Vagina (tissue), 2 donors: ENCODE data around the gene TPM4.

Source experiments
- POLR2A ChIP-seq, 2 donors: fragments of 450-650 bp; IDR thresholded peaks; one replicate each; pipeline ENCODE4 v1.6.1; 2017; ENCODE audit warnings: antibody characterized with exemption in 2 of 2, mild to moderate bottlenecking in 2 of 2, moderate library complexity in 2 of 2
- POLR2AphosphoS5 ChIP-seq, 2 donors: sonication (generic); formaldehyde crosslinking; IDR thresholded peaks; one replicate each; pipeline ENCODE4 v1.9.0; 2017; ENCODE audit warnings: antibody characterized with exemption in 2 of 2, mild to moderate bottlenecking in 2 of 2, low read depth in 1 of 2; ENCODE audit not compliant: insufficient read depth in 1 of 2
- TF ChIP-seq, protein P1 (sequence below), 3 experiments: fragments of 450-650 bp in 2 of 3; fragments of 200-600 bp in 1 of 3; sonication (generic) in 1 of 3; IDR thresholded peaks; one replicate each; pipeline ENCODE4 v1.5.1; 2017 to 2019; ENCODE audit warnings: antibody characterized with exemption in 3 of 3, mild to moderate bottlenecking in 2 of 3, moderate library complexity in 2 of 3

DNA sequence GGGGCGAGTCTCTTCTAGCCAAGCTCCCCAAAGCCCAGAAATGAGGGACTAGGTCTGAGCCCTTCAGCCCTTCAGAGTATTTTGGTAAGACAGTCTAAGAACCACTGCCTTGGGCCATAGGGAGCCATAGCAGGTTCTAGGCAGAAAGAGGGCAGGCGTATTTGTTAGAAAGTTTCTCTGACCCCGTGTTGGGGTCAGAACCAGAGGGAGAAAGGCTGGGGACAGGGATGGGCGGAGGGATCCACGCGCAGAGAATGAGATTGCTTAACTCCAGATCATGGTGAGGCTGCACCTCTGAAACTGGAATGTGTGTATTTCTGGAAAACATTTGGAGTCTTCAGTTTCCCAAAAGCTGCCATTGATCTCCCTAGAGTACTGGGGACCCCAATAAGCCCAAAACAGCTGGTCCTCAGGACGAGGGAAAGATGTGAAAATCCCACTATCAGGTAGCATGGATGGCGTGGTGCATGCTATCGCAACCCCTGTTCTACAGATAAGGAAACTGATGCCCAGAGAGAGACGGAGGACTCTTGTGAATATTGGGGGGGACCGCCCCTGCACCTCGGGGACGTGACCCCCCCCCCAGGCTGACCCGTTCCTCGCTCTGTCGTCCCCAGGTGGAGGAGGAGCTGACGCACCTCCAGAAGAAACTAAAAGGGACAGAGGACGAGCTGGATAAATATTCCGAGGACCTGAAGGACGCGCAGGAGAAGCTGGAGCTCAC lies 703 bp upstream of the TPM4 start:
- TF ChIP-seq, protein P1, sequence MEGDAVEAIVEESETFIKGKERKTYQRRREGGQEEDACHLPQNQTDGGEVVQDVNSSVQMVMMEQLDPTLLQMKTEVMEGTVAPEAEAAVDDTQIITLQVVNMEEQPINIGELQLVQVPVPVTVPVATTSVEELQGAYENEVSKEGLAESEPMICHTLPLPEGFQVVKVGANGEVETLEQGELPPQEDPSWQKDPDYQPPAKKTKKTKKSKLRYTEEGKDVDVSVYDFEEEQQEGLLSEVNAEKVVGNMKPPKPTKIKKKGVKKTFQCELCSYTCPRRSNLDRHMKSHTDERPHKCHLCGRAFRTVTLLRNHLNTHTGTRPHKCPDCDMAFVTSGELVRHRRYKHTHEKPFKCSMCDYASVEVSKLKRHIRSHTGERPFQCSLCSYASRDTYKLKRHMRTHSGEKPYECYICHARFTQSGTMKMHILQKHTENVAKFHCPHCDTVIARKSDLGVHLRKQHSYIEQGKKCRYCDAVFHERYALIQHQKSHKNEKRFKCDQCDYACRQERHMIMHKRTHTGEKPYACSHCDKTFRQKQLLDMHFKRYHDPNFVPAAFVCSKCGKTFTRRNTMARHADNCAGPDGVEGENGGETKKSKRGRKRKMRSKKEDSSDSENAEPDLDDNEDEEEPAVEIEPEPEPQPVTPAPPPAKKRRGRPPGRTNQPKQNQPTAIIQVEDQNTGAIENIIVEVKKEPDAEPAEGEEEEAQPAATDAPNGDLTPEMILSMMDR (IDR thresholded peaks at IDR 0.05), result no peak
- TF ChIP-seq POLR2A (IDR thresholded peaks at IDR 0.05) (peak in 1 of 2 donors; percentile 76), POLR2AphosphoS5 (IDR thresholded peaks at IDR 0.05; ENCODE audit: insufficient read depth in 1 of 2, low read depth in 1 of 2) (no peak)
